ENCODE measurements around the gene MCUB.

The MCUB gene

DNA sequence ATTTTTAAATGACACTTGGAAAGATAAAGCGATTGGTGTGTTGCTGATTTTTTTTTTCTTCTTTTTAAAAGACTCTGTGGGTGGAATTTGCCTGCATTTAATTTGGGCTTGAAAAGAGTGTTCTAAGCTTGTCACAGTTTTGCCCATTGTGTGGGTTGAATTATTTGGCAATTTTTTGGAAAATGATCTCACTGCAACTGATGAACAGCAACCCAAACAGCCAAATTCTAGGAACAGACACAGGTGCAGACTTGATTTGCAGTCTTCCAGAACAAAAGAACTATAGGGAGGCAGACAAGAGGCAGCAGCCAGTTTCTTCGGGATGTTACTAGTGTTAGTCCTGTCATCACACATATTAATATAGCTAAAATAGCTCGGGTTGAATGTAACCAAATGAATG, 102.7 kb downstream of the MCUB start:
- DNase-seq (ENCODE audit: low read depth, low spot score) = no peak
- CTCF ChIA-PET = no interaction called here
- TF ChIP-seq, protein P1, sequence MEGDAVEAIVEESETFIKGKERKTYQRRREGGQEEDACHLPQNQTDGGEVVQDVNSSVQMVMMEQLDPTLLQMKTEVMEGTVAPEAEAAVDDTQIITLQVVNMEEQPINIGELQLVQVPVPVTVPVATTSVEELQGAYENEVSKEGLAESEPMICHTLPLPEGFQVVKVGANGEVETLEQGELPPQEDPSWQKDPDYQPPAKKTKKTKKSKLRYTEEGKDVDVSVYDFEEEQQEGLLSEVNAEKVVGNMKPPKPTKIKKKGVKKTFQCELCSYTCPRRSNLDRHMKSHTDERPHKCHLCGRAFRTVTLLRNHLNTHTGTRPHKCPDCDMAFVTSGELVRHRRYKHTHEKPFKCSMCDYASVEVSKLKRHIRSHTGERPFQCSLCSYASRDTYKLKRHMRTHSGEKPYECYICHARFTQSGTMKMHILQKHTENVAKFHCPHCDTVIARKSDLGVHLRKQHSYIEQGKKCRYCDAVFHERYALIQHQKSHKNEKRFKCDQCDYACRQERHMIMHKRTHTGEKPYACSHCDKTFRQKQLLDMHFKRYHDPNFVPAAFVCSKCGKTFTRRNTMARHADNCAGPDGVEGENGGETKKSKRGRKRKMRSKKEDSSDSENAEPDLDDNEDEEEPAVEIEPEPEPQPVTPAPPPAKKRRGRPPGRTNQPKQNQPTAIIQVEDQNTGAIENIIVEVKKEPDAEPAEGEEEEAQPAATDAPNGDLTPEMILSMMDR (IDR thresholded peaks at IDR 0.05; ENCODE audit: insufficient read depth, low read length, missing control alignments) = no peak
- POLR2A ChIA-PET = interaction anchor here (0.6 kb wide), 1 partner anchor 41 kb away, joined by 3 read pairs; no protein-coding TSS in a partner anchor
- no peak overlapping the region for H3K4me3 ChIP-seq (ENCODE audit: low read depth, low read length)

DNA sequence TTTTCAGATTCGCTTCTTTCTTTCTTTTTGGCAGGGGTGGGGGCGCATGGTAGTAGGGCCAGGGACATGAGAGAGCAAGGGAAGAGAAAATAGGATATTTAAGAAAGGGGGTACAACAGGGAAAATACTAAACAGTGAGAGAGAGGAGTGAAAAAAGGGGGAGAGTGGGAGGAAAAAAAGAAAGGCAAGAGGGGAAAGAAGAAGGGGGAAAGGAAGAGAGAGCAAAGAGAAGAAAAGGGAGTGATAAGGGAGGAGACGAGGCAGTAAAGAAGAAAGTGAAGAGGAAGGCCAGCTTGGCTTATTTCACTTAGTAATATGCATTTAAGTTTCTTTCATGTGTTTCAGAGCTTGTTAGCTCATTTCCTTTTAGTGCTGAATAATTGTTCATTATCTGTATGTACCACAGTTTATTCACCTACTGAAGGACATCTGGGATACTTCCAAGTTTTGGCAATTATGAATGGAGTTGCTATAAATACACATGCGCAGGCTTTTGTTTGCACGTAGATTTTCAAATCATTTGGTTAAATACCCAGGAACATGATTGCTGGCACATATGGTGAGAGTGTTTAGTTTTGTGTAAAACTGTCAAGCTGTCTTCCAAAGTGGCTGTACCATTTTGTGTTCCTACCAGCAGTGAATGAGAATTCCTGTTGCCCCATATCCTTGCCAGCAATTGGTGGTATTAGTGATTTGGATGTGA, 105.9 kb downstream of the MCUB start:
- TF ChIP-seq, protein P1 (IDR thresholded peaks at IDR 0.05; ENCODE audit: insufficient read depth, low read length, missing control alignments) = no peak
- no peak overlapping the region for H3K4me3 ChIP-seq (ENCODE audit: low read depth, low read length)
- CTCF ChIA-PET = no interaction called here
- DNase-seq (ENCODE audit: low read depth, low spot score) = no peak
- POLR2A ChIA-PET = no interaction called here

DNA sequence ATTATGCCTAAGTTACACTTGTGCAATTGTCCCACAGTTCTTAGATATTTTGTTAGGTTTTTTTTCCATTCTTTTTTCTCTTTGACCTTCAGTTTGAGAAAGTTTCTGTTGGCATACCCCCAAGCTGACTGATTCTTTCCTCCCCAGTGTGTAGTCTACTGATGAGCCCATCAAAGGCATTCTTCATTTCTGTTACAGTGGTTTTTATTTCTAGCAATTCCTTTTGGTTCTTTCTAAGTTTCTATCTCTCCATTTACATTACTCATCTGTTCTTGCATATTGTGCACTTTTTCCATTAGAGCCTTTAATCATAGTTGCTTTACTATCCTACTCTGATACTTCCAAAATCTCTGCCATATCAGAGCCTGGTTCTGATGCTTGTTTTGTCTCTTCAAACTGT, 111.3 kb downstream of the MCUB start:
- no peak overlapping the region for H3K4me3 ChIP-seq (ENCODE audit: low read depth, low read length)
- ChIA-PET POLR2A (no interaction called here), CTCF (no interaction called here)
- TF ChIP-seq, protein P1 (IDR thresholded peaks at IDR 0.05; ENCODE audit: insufficient read depth, low read length, missing control alignments) = no peak
- no peak for DNase-seq (ENCODE audit: low read depth, low spot score)

DNA sequence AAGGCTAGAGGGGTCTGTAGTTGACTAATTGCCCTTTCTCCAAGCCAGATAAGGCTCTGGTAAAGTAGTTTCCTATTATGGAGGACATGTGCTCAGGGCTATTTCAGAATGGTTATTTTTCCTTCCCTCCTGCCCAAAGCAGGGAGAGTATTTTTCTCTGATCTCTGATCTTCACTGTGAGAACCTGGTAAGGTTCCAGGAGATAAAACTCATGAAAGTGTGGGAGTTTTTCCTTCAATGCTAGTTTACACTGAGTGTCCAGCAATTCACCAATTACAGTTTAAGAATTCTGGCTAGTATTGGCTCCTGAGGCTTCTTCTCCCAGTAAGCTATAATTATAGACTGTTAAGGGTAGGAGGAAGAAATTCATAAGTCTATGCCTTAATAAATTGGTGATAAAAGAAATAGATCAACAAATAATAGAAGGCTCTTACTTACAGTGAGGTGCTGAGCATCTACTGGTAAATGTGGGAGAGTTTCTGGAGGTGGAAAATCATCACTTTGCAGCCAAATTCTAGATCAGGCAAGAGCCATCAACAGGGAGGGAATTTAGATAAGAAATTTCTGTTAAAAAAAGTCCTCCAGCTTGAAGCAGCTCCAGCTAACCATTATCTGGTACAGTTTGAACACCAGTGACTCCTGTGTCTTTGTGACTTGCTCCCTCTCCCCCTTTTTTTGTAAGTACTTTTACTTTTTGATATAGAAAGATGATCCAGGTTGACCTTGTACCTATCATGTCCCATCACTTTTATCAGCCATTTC, 112.3 kb downstream of the MCUB start:
- CTCF ChIA-PET = no interaction called here
- TF ChIP-seq, protein P1 (IDR thresholded peaks at IDR 0.05; ENCODE audit: insufficient read depth, low read length, missing control alignments) = no peak
- no peak for DNase-seq (ENCODE audit: low read depth, low spot score)
- no peak overlapping the region for H3K4me3 ChIP-seq (ENCODE audit: low read depth, low read length)
- POLR2A ChIA-PET = no interaction called here

DNA sequence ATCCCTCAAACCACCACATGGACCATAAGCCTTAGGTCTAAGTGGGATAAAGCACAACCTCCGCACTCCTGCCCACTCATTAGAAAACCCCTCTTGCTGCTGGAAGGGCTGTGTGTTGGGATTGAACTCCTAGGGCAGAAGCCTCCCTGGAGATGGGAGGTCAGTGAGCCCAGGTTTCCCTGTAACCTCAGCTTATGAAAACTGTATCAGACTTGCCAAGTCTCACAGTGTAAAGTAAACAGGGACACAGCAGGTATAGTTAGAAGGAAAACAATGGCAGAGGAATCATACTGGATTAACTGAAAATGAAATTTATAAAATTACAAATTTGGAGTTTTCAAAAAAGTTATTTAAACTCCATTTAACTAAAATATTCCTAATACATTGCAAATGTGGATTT, 113.3 kb downstream of the MCUB start:
- TF ChIP-seq, protein P1 (IDR thresholded peaks at IDR 0.05; ENCODE audit: insufficient read depth, low read length, missing control alignments) = no peak
- H3K4me3 ChIP-seq (ENCODE audit: low read depth, low read length) = no peak overlapping the region
- CTCF ChIA-PET = no interaction called here
- POLR2A ChIA-PET = no interaction called here
- DNase-seq (ENCODE audit: low read depth, low spot score) = no peak

DNA sequence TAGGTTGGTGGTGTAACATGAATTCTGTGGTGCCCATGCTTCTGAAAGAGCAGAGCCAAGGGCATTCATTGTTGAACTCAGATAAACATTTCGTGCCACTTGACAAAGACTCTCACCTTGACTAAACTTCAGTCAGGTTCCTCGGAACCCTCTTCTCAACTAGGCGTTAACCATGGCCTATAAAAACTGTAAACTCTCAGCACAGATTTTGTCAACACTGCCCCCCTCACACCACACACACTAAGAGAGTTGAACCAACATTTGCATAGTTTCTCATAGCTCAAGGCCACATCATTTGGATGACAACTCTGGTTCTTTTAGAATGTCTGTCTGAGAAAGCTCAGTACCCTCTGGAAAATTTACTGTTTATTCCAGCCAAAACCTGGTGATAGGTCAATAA, 115.1 kb downstream of the MCUB start:
- no peak for DNase-seq (ENCODE audit: low read depth, low spot score)
- ChIA-PET CTCF (no interaction called here), POLR2A (no interaction called here)
- H3K4me3 ChIP-seq (ENCODE audit: low read depth, low read length) = no peak overlapping the region
- TF ChIP-seq, protein P1 (IDR thresholded peaks at IDR 0.05; ENCODE audit: insufficient read depth, low read length, missing control alignments) = no peak
